DND-41 (cell line): ENCODE data around the gene L3MBTL1.

ENCODE experiments used
- ATAC-seq: fragments of 200-7000 bp; cut with Tn5 transposase; 3 replicates; pipeline ENCODE4 v1.9.1; 2021; ENCODE audit warnings: low read depth; ENCODE audit not compliant: insufficient read depth
- DNase-seq: peaks from one replicate; pipeline ENCODE4 v3.0.0-alpha.2; 2020
- H2AFZ ChIP-seq: 2 replicates; pipeline ENCODE4 v1.6.0; 2012; ENCODE audit warnings: low read depth, low read length
- H3K27ac ChIP-seq: 2 replicates; pipeline ENCODE4 v1.5.1; 2012; ENCODE audit warnings: low read length, inconsistent platforms
- H3K27me3 ChIP-seq: fragments of 200-600 bp; sonication (generic); 2 replicates; pipeline ENCODE4 v1.6.0; 2012; ENCODE audit warnings: low read length, mild to moderate bottlenecking, inconsistent platforms; ENCODE audit not compliant: insufficient read depth, poor library complexity
- H3K36me3 ChIP-seq: 2 replicates; pipeline ENCODE4 v1.5.1; 2012; ENCODE audit warnings: low read length, inconsistent platforms; ENCODE audit not compliant: insufficient read depth
- H3K4me1 ChIP-seq: 2 replicates; pipeline ENCODE4 v1.5.1; 2012; ENCODE audit warnings: mild to moderate bottlenecking, low read length; ENCODE audit not compliant: insufficient read depth
- H3K4me2 ChIP-seq: 2 replicates; pipeline ENCODE4 v1.6.0; 2012; ENCODE audit warnings: mild to moderate bottlenecking, moderate library complexity, low read length, inconsistent platforms; ENCODE audit not compliant: insufficient read depth
- H3K4me3 ChIP-seq, 2 experiments: fragments of 200-600 bp in 1 of 2; shearing (Covaris generic) in 1 of 2; 2 replicates each; pipeline ENCODE4 v1.5.1; 2012 to 2016; ENCODE audit warnings: inconsistent platforms in 2 of 2, low read length in 2 of 2, mild to moderate bottlenecking in 2 of 2, low read depth in 1 of 2, moderate library complexity in 1 of 2
- H3K79me2 ChIP-seq: 2 replicates; pipeline ENCODE4 v1.6.0; 2012; ENCODE audit warnings: low read length, inconsistent platforms; ENCODE audit not compliant: insufficient read depth
- H3K9ac ChIP-seq: 2 replicates; pipeline ENCODE4 v1.6.0; 2012; ENCODE audit warnings: low read depth, mild to moderate bottlenecking, inconsistent platforms, low read length, moderate library complexity
- H3K9me3 ChIP-seq: 2 replicates; pipeline ENCODE4 v1.5.1; 2012; ENCODE audit warnings: low read length, moderate library complexity, mild to moderate bottlenecking, inconsistent platforms; ENCODE audit not compliant: insufficient read depth, severe bottlenecking
- H4K20me1 ChIP-seq: 2 replicates; pipeline ENCODE4 v1.6.0; 2012; ENCODE audit warnings: low read length; ENCODE audit not compliant: insufficient read depth
- EZH2 ChIP-seq: IDR thresholded peaks from 3 replicates; pipeline ENCODE4 v1.6.1; 2012; ENCODE audit warnings: borderline replicate concordance, low read depth, mild to moderate bottlenecking, moderate library complexity, low read length, inconsistent platforms; ENCODE audit not compliant: severe bottlenecking
- TF ChIP-seq, protein P1 (sequence below): IDR thresholded peaks from 2 replicates; pipeline ENCODE4 v1.5.1; 2012; ENCODE audit warnings: borderline replicate concordance, low read length, moderate library complexity, mild to moderate bottlenecking; ENCODE audit not compliant: poor library complexity, severe bottlenecking; ENCODE audit errors: extremely low read depth

The L3MBTL1 gene

DNA sequence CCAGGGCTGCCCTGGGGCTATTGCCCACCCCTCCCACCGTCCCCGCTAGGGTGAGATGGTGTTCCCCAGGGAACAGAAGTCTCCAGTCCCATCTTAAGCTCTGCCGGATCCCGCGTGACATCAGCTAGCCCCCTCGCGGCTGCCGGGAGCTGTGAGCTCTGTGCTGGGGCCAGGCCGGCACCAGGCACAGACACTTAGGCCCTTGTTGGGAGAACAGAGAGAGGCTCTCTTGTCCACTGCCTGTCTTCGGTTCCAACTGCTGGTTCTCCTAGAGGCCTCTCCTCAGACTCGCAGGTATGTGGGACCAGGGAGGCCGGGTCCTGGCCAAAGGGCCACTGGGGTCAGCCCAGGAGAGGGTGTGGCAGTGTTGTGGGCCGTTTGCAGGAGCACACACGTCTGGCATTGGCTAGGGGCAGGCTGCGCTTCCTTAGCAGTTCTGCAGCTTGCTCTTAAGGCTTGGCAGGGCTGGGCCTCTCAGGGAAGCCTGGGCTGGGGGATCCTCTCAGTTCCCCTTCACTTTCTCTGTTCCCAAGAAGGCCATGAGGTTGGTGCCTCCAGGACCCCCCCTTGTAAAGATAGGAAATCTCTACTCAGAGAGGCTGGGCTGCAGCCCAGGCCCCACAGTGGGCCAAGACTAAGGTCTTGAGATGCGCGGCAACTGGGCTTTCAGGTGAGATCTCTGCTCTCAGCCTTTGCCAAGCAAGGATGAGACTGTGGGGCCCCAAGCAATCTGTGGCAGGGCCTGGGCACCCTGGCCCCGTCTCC, 57.7 kb downstream of the L3MBTL1 start:
- TF ChIP-seq, protein P1, sequence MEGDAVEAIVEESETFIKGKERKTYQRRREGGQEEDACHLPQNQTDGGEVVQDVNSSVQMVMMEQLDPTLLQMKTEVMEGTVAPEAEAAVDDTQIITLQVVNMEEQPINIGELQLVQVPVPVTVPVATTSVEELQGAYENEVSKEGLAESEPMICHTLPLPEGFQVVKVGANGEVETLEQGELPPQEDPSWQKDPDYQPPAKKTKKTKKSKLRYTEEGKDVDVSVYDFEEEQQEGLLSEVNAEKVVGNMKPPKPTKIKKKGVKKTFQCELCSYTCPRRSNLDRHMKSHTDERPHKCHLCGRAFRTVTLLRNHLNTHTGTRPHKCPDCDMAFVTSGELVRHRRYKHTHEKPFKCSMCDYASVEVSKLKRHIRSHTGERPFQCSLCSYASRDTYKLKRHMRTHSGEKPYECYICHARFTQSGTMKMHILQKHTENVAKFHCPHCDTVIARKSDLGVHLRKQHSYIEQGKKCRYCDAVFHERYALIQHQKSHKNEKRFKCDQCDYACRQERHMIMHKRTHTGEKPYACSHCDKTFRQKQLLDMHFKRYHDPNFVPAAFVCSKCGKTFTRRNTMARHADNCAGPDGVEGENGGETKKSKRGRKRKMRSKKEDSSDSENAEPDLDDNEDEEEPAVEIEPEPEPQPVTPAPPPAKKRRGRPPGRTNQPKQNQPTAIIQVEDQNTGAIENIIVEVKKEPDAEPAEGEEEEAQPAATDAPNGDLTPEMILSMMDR: no peak
- TF ChIP-seq EZH2: no peak
- no peak overlapping the region for H3K4me2 ChIP-seq

DNA sequence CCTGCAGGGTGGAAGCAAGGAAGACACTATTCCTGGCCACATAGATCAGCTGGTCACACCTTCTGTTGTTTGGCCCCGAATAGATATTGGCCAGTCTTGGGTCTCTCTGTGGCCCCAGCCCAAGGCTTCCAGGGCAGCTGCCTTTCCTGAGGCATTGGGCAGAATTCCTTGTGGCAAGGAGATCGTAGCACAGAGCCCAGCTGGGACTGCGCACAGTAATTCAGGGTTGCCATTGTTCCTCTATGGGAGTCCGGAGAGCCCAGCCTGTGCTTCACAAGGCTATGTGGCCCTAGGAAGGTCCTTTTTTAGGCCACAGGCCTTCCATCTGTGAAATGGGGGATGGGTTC, 58.2 kb downstream of the L3MBTL1 start:
- no peaks in the 10 kb centered on the region for H3K4me1 ChIP-seq
- H3K36me3 ChIP-seq: no peaks in the 10 kb centered on the region
- no peaks in the 10 kb centered on the region for H3K9me3 ChIP-seq
- no peak overlapping the region for H3K4me2 ChIP-seq
- TF ChIP-seq, protein P1: no peak
- no peak for TF ChIP-seq EZH2
- ATAC-seq: no peak
- no peaks in the 10 kb centered on the region for H3K27me3 ChIP-seq
- DNase-seq: no peak
- H4K20me1 ChIP-seq: no peaks in the 10 kb centered on the region
- no peak overlapping the region for H2AFZ ChIP-seq
- H3K4me3 ChIP-seq: no peak overlapping the region
- H3K9ac ChIP-seq: no peak overlapping the region
- H3K79me2 ChIP-seq: no peaks in the 10 kb centered on the region
- H3K27ac ChIP-seq: no peak overlapping the region

More for the DNA sequence above, 57.7 kb downstream of the L3MBTL1 start:
- no peak overlapping the region for H3K27ac ChIP-seq
- ATAC-seq (no peak), DNase-seq (no peak)
- H2AFZ ChIP-seq: no peak overlapping the region
- H3K9me3 ChIP-seq: no peaks in the 10 kb centered on the region
- no peaks in the 10 kb centered on the region for H3K36me3 ChIP-seq
- no peak overlapping the region for H3K4me3 ChIP-seq
- no peaks in the 10 kb centered on the region for H4K20me1 ChIP-seq
- no peak overlapping the region for H3K9ac ChIP-seq
- H3K27me3 ChIP-seq: no peaks in the 10 kb centered on the region
- H3K4me1 ChIP-seq: no peaks in the 10 kb centered on the region
- no peaks in the 10 kb centered on the region for H3K79me2 ChIP-seq

DNA sequence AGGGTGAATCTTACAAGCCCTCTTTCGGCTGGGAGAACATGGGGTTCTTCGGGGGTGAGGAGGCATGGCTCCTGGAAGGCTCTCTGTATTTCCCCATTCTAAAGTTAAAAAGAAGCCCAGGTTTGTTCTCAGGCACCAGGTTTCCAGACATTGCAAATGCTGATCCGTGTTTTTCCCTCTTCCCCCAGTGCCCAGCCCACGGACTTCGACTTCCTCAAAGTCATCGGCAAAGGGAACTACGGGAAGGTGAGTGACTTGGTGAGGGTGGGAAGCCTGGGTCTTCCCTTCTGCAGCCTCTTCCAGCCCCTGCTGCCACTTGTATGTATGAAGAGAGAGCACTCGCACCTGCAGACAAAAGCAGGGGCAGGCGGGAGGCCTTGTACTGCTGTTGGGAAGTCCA, 60.0 kb downstream of the L3MBTL1 start:
- Histone ChIP-seq H2AFZ (no peak overlapping the region), H3K27ac (no peak overlapping the region), H3K36me3 (no peaks in the 10 kb centered on the region), H3K27me3 (no peaks in the 10 kb centered on the region), H3K4me3 (no peak overlapping the region), H3K9me3 (no peaks in the 10 kb centered on the region), H3K9ac (no peak overlapping the region), H3K4me2 (no peak overlapping the region), H3K79me2 (no peaks in the 10 kb centered on the region), H4K20me1 (0 out of 2 replicates have a peak, but pooled peaks cover 3% of the 10 kb centered on the region), H3K4me1 (no peaks in the 10 kb centered on the region)
- TF ChIP-seq, protein P1: no peak
- no peak for TF ChIP-seq EZH2
- ATAC-seq (no peak), DNase-seq (no peak)
